ENCODE data around the gene TSNAXIP1.
"Not testable (repeated sequence)": the region's sequence is repeated elsewhere in the genome, so short reads cannot be mapped to it uniquely, and the experiment has no call there.

TSNAXIP1 gene

GRCh38 chr16:67833415-67834241 lies 26.9 kb downstream of the TSNAXIP1 start:
- DNase-seq, result peak; percentile 24 to 96 (median 83)

GRCh38 chr16:67834242-67834614 lies 27.5 kb downstream of the TSNAXIP1 start:
- DNase-seq, result no peak

DNA sequence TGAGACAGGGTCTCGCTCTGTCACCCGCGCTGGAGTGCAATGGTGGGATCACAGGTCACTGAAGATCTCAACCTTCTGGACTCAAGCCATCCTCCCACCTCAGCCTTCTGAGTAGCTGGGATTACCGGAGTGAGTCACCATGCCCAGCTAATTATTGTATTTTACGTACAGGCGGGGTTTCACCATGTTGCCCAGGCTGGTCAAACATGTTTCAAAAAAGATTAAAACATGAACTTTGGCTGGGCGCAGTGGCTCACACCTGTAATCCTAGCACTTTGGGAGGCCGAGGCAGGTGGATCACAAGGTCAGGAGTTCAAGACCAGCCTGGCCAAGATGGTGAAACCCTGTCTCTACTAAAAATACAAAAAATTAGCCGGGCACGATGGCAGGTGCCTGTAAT lies 30.5 kb downstream of the TSNAXIP1 start:
- DNase-seq, result not testable (repeated sequence)

- no peak for DNase-seq
These were observed 31.1 kb downstream of the TSNAXIP1 start for GRCh38 chr16:67837811-67838210.

GRCh38 chr16:67841198-67841815 lies 34.6 kb downstream of the TSNAXIP1 start:
- DNase-seq, result no peak

- peak; percentile 45 to 100 (median 92) for DNase-seq
These were observed 35.3 kb downstream of the TSNAXIP1 start, which contains the start of gene THAP11 for GRCh38 chr16:67841816-67842508. TSS of gene THAP11 (plus strand) at chr16:67842320. CDS start at chr16:67842555, 235 bp downstream.

DNA sequence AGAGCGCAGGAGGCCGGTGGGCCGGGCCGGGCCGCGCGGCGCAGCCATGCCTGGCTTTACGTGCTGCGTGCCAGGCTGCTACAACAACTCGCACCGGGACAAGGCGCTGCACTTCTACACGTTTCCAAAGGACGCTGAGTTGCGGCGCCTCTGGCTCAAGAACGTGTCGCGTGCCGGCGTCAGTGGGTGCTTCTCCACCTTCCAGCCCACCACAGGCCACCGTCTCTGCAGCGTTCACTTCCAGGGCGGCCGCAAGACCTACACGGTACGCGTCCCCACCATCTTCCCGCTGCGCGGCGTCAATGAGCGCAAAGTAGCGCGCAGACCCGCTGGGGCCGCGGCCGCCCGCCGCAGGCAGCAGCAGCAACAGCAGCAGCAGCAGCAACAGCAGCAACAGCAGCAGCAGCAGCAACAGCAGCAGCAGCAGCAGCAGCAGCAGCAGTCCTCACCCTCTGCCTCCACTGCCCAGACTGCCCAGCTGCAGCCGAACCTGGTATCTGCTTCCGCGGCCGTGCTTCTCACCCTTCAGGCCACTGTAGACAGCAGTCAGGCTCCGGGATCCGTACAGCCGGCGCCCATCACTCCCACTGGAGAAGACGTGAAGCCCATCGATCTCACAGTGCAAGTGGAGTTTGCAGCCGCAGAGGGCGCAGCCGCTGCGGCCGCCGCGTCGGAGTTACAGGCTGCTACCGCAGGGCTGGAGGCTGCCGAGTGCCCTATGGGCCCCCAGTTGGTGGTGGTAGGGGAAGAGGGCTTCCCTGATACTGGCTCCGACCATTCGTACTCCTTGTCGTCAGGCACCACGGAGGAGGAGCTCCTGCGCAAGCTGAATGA lies 36.0 kb downstream of the TSNAXIP1 start:
- peak in 55 of 58 donors; percentile 22 to 83 (median 61) for DNase-seq

GRCh38 chr16:67843343-67843765 lies 36.7 kb downstream of the TSNAXIP1 start:
- DNase-seq, result peak in 1 of 58 donors; percentile 26

DNA sequence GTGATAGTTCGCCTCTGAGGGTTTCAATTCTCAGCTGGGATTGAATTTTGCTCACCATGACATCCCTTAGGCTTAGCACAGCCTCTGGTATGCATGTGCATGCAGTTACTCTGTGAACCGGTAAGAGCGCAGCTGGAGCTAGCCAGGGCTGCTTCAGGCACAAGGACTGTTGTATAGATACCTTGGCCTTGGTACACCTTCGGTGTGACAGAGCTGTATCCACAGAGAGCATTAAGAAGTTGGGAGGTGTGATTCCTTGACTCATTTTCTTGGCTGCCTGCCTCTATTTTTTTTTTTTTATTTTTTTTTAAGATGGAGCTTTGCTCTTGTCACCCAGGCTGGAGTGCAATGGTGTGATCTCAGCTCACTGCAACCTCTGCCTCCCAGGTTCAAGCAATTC lies 37.8 kb downstream of the TSNAXIP1 start:
- DNase-seq, result no peak

DNA sequence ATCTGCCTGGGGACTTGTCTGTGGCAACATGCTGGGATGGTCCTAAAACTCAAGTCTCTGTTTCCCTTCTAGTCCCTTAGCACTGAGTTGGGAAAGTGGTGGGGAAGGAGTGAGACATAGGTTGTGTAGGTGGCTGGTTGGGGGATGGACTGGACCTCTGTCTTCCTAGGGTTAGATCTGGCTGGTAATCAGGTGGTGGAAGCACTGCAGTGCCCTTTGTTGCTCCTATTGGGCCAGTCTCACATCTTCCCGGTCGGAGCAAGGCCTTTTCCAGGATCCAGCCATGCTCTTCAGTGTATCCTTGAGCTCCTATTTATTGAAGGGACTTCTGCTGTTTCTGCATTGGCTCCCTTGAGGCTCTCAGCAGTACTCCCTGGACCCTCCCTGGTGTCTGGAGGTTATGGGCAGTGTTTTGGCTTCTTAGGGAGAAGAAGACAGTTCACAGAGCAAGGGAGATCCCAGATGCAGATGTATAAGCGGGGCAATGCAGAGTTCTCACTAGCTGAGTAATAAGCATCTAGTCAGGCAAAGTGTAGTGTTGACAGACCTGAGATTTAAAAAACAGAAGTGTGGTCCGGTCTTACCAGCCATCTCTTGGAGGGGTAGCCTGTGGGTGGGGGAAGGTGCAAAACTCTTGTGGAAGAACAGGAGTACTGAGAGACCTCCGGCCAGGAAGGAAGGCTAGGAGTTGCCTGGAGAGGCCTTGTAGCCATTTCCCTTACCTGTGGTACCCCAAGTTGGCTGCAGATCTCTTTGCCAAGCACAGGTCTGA lies 38.8 kb downstream of the TSNAXIP1 start:
- no peak for DNase-seq

GRCh38 chr16:67846063-67846319 lies 39.3 kb downstream of the TSNAXIP1 start:
- DNase-seq, result no peak

DNA sequence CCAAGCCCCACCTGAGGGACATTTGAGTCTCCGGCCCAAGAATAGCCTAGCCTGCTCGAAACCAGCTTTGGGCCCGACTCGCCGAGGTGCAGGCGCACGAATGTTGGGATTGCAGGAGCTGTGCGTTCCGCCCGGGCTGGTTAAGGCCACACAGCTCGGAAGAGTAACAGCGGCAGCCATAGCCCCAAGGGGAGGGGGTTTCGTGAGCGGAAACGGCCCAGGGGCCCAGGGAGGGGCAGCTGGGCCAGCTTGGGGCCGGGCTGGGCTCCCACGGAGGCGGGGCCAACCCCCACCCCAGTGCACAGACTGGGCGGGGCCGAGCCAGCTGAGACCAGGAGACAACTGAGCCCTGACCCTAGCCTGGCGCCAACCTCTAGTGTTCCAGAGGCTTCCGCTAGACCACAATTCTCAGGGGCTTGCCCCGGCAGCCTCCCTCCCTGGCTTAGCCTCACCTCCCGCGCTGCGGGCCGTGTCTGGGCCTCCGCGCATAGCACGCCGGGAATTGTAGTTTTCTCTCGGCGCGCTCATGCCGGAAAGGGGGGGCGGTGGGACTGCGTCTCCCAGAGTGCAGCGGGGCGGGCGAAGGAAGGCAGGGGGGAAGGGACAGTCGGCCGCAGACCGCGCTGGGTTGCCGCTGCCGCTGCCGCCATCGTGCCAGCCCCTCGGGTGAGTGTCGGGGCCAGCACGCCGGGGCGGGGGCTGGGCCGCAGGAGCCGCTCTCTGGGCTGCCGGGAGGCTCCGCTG lies 39.8 kb downstream of the TSNAXIP1 start, which contains the start of gene NUTF2:
NUTF2 (plus strand) TSS at position 614 of the 744 bp plus-strand sequence. CDS start 18,198 bp downstream, outside the sequence.
- DNase-seq, result peak; percentile 47 to 99 (median 91)

DNA sequence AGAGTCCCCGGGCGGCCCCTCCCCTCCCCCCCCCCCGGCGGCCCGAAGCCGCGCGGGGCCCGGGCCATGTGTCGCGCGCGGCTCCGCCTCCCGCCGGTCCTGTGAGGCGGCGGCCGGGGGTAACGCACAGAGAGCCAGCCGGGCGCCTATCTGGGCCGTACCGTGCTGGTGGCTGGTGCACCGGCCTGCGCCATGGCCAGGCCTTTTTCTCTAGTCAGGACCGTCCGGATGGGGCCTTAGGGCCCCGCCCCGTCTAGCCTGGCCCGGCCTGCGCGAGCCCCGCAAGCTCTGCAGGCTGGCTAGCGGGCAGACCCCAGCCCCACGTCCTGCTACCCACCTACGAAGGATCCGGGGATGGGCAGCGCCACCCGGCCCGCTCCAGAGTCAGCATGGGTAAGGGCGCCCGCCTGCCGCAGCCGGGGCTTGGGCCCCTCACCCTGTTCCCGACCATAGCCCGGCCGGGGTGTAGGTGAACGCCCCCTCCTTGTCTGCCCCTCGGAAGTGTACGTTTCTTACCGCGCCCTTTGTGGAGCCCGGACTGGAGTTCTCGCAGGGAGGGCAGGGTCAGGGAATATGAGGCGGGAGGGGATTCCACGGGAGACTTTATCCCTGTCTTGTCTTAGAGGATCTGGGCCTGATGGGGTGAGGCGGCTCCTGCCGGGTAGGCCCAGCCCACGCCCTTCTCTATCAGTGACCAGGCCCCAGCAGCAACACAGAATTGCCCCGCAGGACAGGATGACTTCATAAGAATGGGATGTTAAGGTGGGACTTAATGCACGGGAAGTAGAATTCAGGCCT lies 40.6 kb downstream of the TSNAXIP1 start, which contains the start of gene CENPT:
CENPT (minus strand) TSS at position 630 of the 798 bp plus-strand sequence. CDS start 13,834 bp downstream, outside the sequence.
- DNase-seq, result peak in 27 of 58 donors; percentile 34 to 81 (median 66)

- no peak for DNase-seq
These were observed 41.4 kb downstream of the TSNAXIP1 start for GRCh38 chr16:67848118-67848517.

DNA sequence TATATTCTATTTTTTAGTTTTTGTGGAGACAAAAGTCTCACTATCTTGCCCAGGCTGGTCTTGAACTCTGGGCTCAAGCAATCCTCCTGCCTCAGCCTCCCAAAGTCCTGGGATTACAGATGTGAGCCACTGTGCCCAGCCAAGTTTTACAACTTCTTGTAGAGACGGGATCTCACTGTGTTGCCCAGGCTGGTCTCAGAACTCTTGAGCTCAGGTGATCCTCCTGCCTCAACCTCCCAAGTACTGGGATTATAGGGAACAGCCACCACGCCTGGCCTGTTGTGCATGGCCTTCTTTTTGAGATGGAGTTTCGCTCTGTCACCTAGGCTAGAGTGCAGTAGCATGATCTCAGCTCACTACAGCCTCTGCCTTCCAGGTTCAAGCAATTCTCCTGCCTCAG lies 47.0 kb downstream of the TSNAXIP1 start:
- DNase-seq, result no peak

DNA sequence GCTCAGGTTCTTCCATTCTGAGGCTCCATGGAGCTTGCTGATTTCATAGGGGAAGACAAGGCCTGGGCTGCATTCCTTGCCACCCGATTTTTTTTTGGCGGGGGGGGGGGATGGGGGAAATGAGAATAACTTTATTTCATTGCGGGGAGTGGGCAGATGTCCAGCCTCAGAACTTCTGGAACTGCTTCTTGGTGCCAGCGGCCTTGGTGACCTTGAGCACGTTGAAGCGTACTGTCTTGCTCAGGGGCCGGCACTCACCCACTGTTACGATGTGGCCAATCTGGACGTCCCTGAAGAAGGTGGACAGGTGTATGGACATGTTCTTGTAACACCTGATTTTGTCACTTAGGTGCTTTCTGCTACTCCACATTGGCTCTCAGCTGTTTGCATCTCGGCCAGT lies 49.1 kb downstream of the TSNAXIP1 start:
- DNase-seq, result no peak

DNA sequence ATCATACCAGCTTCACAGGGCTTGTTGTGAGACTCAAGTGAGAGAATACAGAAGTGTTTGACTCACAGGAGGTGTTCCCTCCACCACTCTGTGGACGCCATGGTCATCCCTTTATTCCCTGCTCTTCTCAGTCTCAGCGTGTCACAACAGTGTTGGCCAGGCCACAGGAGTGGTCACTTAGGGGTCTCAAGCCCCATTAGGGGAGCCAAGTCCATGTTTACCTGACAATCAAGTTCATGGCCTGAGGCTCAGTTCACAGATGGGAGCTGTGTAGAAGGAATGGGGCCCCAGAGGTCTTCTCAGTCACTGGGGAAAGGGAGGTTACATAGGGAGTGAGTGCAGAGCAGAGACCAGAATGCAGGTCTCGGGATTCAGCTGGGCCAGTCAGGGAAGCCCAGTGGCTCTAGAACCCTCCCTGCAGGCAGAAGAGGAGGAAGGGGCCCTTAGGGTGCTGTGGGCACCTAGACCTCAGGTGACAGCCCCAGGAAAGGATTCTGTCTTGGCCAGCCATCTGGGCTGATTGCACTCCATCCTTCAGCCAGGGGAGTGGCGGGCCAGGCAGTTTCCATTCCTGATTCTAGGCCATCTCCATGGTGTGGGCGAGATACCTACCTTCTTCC lies 50.3 kb downstream of the TSNAXIP1 start:
- DNase-seq, result no peak
